HepG2 (cell line): ENCODE data around the gene AGTRAP. TPM values are rescaled to one million over a fixed set of nuclear protein-coding genes. Genes with fewer than 3 reads are reported as not detected.
A peak's percentile ranks its signal among the peaks of the same experiment; 100 is the strongest.

Experiments
- ATAC-seq: fragments of 200-7000 bp; cut with Tn5 transposase; 3 replicates; pipeline ENCODE4 v1.9.1; 2020; ENCODE audit warnings: mild to moderate bottlenecking, moderate library complexity
- BruUV-seq: library from RNA; stranded (reverse); fragments of 400-500 nt; replicated peaks from 2 replicates; lab custom pipeline; 2021; lab: Mats Ljungman, UMichigan
- CTCF ChIA-PET: fragments of 300-600 bp; formaldehyde crosslinking; extraction: SDS; loops from one replicate; lab custom pipeline; 2021; ENCODE audit warnings: low total read pairs, inconsistent platforms, low intra/inter-chr PET ratio; lab: Yijun Ruan, JAX
- POLR2A ChIA-PET: fragments of 350-600 bp; sonication (Branson Sonifier 250); formaldehyde crosslinking; loops from one replicate; lab custom pipeline; 2020; ENCODE audit warnings: antibody characterized with exemption, inconsistent platforms; lab: Yijun Ruan, JAX
- DNase-seq: peaks from one replicate; pipeline ENCODE4 v3.0.0-alpha.2; 2015; ENCODE audit warnings: low spot score
- FAIRE-seq: peaks from 3 replicates; lab custom pipeline; 2011; peaks lifted over from hg19 to GRCh38; lab: Jason Lieb, UNC
- H2AFZ ChIP-seq: one replicate; pipeline ENCODE4 v1.6.1; 2011; ENCODE audit warnings: low read length, inconsistent platforms
- H3K27ac ChIP-seq: fragments of 300-600 bp; 3 replicates; pipeline ENCODE4 v1.8.0; 2011; ENCODE audit warnings: mixed run types, mild to moderate bottlenecking, mixed read lengths, low read length, inconsistent platforms; ENCODE audit not compliant: insufficient read depth; ENCODE audit errors: extremely low read length
- H3K27me3 ChIP-seq, 2 experiments: fragments of 200-600 bp in 1 of 2; 2 replicates in 1 of 2; 3 replicates in 1 of 2; pipeline versions ENCODE4 v1.6.0 to v1.8.0; 2011; ENCODE audit warnings: low read length in 2 of 2, mild to moderate bottlenecking in 2 of 2, moderate library complexity in 2 of 2, inconsistent platforms in 1 of 2; ENCODE audit not compliant: insufficient read depth in 2 of 2, control insufficient read depth in 1 of 2
- H3K36me3 ChIP-seq, 2 experiments: fragments of 200-600 bp in 1 of 2; replicated peaks in 1 of 2; 2 replicates in 1 of 2; 3 replicates in 1 of 2; pipeline versions ENCODE4 v1.5.1 to v1.8.0; 2011; ENCODE audit warnings: low read length in 2 of 2, inconsistent platforms in 1 of 2; ENCODE audit not compliant: insufficient read depth in 2 of 2, control insufficient read depth in 1 of 2
- H3K4me1 ChIP-seq: 2 replicates; pipeline ENCODE4 v1.5.1; 2012; ENCODE audit warnings: low read length, inconsistent platforms; ENCODE audit not compliant: insufficient read depth
- H3K4me2 ChIP-seq: 2 replicates; pipeline ENCODE4 v1.6.0; 2011; ENCODE audit warnings: low read depth, low read length, inconsistent platforms
- H3K4me3 ChIP-seq, 3 experiments: fragments of 200-600 bp in 1 of 3; sonication (generic), shearing (Covaris generic) in 1 of 3; replicated peaks in 1 of 3; 2 replicates each; pipeline ENCODE4 v1.5.1; 2011 to 2016; ENCODE audit warnings: low read length in 3 of 3, inconsistent platforms in 2 of 3, low read depth in 2 of 3, mild to moderate bottlenecking in 2 of 3, control low read depth in 1 of 3, mixed read lengths in 1 of 3; ENCODE audit not compliant: insufficient read depth in 1 of 3
- H3K79me2 ChIP-seq: one replicate; pipeline ENCODE4 v1.6.1; 2011; ENCODE audit warnings: low read length, inconsistent platforms; ENCODE audit not compliant: insufficient read depth
- H3K9ac ChIP-seq: 2 replicates; pipeline ENCODE4 v1.6.0; 2011; ENCODE audit warnings: mild to moderate bottlenecking, low read depth, low read length, inconsistent platforms; ENCODE audit not compliant: insufficient read depth
- H3K9me3 ChIP-seq: 2 replicates; pipeline ENCODE4 v1.5.1; 2012; ENCODE audit warnings: mild to moderate bottlenecking, low read length
- H4K20me1 ChIP-seq: 2 replicates; pipeline ENCODE4 v1.6.0; 2011; ENCODE audit warnings: inconsistent platforms, mild to moderate bottlenecking, low read length, moderate library complexity; ENCODE audit not compliant: insufficient read depth
- EEA1 ChIP-seq: sonication (generic); formaldehyde crosslinking; IDR thresholded peaks from 2 replicates; pipeline ENCODE4 v1.5.1; 2020; ENCODE audit warnings: mild to moderate bottlenecking, missing genetic modification reagents, borderline replicate concordance
- ELF4 ChIP-seq: sonication (generic); formaldehyde crosslinking; IDR thresholded peaks from 2 replicates; pipeline ENCODE4 v1.5.0; 2020; ENCODE audit warnings: missing genetic modification reagents, mild to moderate bottlenecking, moderate library complexity, borderline replicate concordance
- HES4 ChIP-seq: sonication (generic); formaldehyde crosslinking; IDR thresholded peaks from 2 replicates; pipeline ENCODE4 v1.9.0; 2021; ENCODE audit warnings: mild to moderate bottlenecking, missing genetic modification reagents, borderline replicate concordance
- PAX8 ChIP-seq: sonication (generic); formaldehyde crosslinking; IDR thresholded peaks from 2 replicates; pipeline ENCODE4 v1.8.0; 2022; ENCODE audit warnings: mild to moderate bottlenecking, missing genetic modification reagents, borderline replicate concordance
- SMAD1 ChIP-seq: sonication (generic); formaldehyde crosslinking; IDR thresholded peaks from 2 replicates; pipeline ENCODE4 v1.4.0; 2020; ENCODE audit warnings: missing genetic modification reagents, low read depth, mild to moderate bottlenecking, borderline replicate concordance
- ZNF121 ChIP-seq: sonication (generic); formaldehyde crosslinking; IDR thresholded peaks from 2 replicates; pipeline ENCODE4 v1.5.0; 2020; ENCODE audit warnings: mild to moderate bottlenecking, missing genetic modification reagents
- ZNF547 ChIP-seq: sonication (generic); formaldehyde crosslinking; IDR thresholded peaks from 2 replicates; pipeline ENCODE4 v1.5.1; 2020; ENCODE audit warnings: mild to moderate bottlenecking, missing genetic modification reagents
- ZNF549 ChIP-seq: sonication (generic); formaldehyde crosslinking; IDR thresholded peaks from 2 replicates; pipeline ENCODE4 v1.5.0; 2020; ENCODE audit warnings: missing genetic modification reagents
- WGBS: methylation state at CpG from one replicate; pipeline ENCODE4 v1.1.6; 2017; ENCODE audit warnings: low lambda C conversion rate; 5-methylcytosine and 5-hydroxymethylcytosine counted together
- in situ Hi-C: cut with HindIII; loops from 2 replicates; pipeline ENCODE4 v1.10.0; 2017; ENCODE audit warnings: low pct_unique_long_range_greater_than_20kb; ENCODE audit not compliant: extremely low pct_ligation_motif_present
- intact Hi-C: fragments of 100-400 bp; cut with micrococcal nuclease; formaldehyde crosslinking; loops from one replicate; pipeline ENCODE4 v1.10.0; 2022; ENCODE audit not compliant: unreplicated experiment
- polyA plus RNA-seq, 8 experiments: library from polyadenylated mRNA; depleted of rRNA in 3 of 8; stranded (reverse) in 7 of 8; unstranded in 1 of 8; fragments of >200 nt; fragmentation: Illumina TruSeq in 4 of 8; extraction: Trizol in 4 of 8; gene quantifications; 2 replicates each; pipeline versions ENCODE4 v1.2.1 to v1.2.3, GENCODE V29; 2011 to 2016; ENCODE audit warnings: low read depth in 4 of 8, missing spikeins in 1 of 8, mixed read lengths in 1 of 8; ENCODE audit not compliant: insufficient read depth in 1 of 8
- total RNA-seq, 5 experiments: library from RNA; depleted of rRNA; stranded (reverse); fragments of >200 nt; fragmentation: Illumina TruSeq; extraction: Trizol; gene quantifications; 2 replicates each; pipeline ENCODE4 v1.2.3, GENCODE V29; 2016; ENCODE audit warnings: low read depth in 1 of 5
- TF ChIP-seq, protein P1 (sequence below): IDR thresholded peaks from 2 replicates; pipeline ENCODE4 v1.6.1; 2012; ENCODE audit warnings: inconsistent platforms

Gene AGTRAP
- total and polyA plus RNA-seq, 2 of the 13 experiments (the other 11 are each of a cell fraction or from before 2014, with no cell fraction given) = 28.3 to 32.0 TPM

- no peak overlapping the region for H3K27ac ChIP-seq
- ChIA-PET CTCF (no interaction called here), POLR2A (interaction anchor here (1.4 kb wide), 1 partner anchor 32 kb away, joined by 3 read pairs; no protein-coding TSS in a partner anchor)
- in situ Hi-C loops (no loop called here), intact Hi-C loops (no loop called here)
- no peak overlapping the region for H3K4me3 ChIP-seq
- H3K79me2 ChIP-seq = no peaks in the 10 kb centered on the region
- no peak overlapping the region for H3K9ac ChIP-seq
- no peak overlapping the region for H2AFZ ChIP-seq
- FAIRE-seq (no peak), DNase-seq (no peak), ATAC-seq (no peak)
- peaks cover 5% of the 10 kb centered on the region; the same call in 1 of the 2 replicates for H3K4me1 ChIP-seq
- TF ChIP-seq SMAD1 (CRISPR knock-in tag) (no peak), ZNF121 (CRISPR knock-in tag) (peak; percentile 47; the same call in 1 of the 2 replicates)
- TF ChIP-seq, protein P1, sequence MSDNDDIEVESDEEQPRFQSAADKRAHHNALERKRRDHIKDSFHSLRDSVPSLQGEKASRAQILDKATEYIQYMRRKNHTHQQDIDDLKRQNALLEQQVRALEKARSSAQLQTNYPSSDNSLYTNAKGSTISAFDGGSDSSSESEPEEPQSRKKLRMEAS = no peak
- H4K20me1 ChIP-seq = no peaks in the 10 kb centered on the region
- BruUV-seq = no TSS peak
- no peak overlapping the region for H3K4me2 ChIP-seq
- H3K9me3 ChIP-seq = no peaks in the 10 kb centered on the region
- H3K36me3 ChIP-seq = no peaks in the 10 kb centered on the region
- peaks cover 13 to 38% of the 10 kb centered on the region in 2 experiments; a peak in 4 of 5 replicates for H3K27me3 ChIP-seq
- 59% methylated on average over 4 of the region's 4 CpGs for WGBS
Observed at GRCh38 chr1:11769274-11769673, 33.3 kb downstream of the AGTRAP start.

GRCh38 chr1:11770011-11770410, 34.1 kb downstream of the AGTRAP start:
- intact Hi-C loops (no loop called here), in situ Hi-C loops (no loop called here)
- DNase-seq = no peak
- Histone ChIP-seq H3K27me3 (peaks cover 11 to 34% of the 10 kb centered on the region in 2 experiments; a peak in 4 of 5 replicates), H3K9me3 (no peaks in the 10 kb centered on the region), H3K4me2 (no peak overlapping the region), H3K36me3 (no peaks in the 10 kb centered on the region), H4K20me1 (no peaks in the 10 kb centered on the region), H3K79me2 (no peaks in the 10 kb centered on the region), H3K9ac (no peak overlapping the region), H3K4me1 (peaks cover 5% of the 10 kb centered on the region; the same call in 1 of the 2 replicates), H3K4me3 (no peak overlapping the region), H3K27ac (no peak overlapping the region), H2AFZ (no peak overlapping the region)
- BruUV-seq = no TSS peak
- FAIRE-seq = no peak
- ATAC-seq = no peak
- no peak for TF ChIP-seq ZNF547 (CRISPR knock-in tag)
- TF ChIP-seq PAX8 = no peak
- no peak for TF ChIP-seq EEA1 (CRISPR knock-in tag)
- no peak for TF ChIP-seq ZNF549 (CRISPR knock-in tag)
- TF ChIP-seq ELF4 = no peak
- TF ChIP-seq HES4 (CRISPR knock-in tag) = no peak
- TF ChIP-seq, all 625 proteins: peak for 0
- ChIA-PET POLR2A (interaction anchor here (1.4 kb wide), 1 partner anchor 33 kb away, joined by 3 read pairs; no protein-coding TSS in a partner anchor), CTCF (no interaction called here)
